Gastroesophageal sphincter (tissue), 4 donors: ENCODE data around the gene VWA7. TPM values are rescaled to one million over a fixed set of nuclear protein-coding genes. Genes with fewer than 3 reads are reported as not detected.
"Not testable (repeated sequence)": the region's sequence is repeated elsewhere in the genome, so short reads cannot be mapped to it uniquely, and the experiment has no call there.

ENCODE experiments used
- ATAC-seq: fragments of 150-250 bp; one replicate; pipeline ENCODE4 v1.9.1; 2016; ENCODE audit warnings: mild to moderate bottlenecking, moderate library complexity
- H3K27ac ChIP-seq, 4 donors: fragments of 200-600 bp; sonication (generic) in 3 of 4; 1 replicate in 3 of 4; 2 replicates in 1 of 4; pipeline ENCODE4 v1.5.1; 2016 to 2019
- H3K27me3 ChIP-seq: fragments of 200-600 bp; sonication (generic); one replicate; pipeline ENCODE4 v1.5.1; 2019
- H3K36me3 ChIP-seq, 2 donors: fragments of 200-600 bp; sonication (generic); one replicate each; pipeline ENCODE4 v1.5.1; 2019; ENCODE audit warnings: control low read depth in 1 of 2
- H3K4me1 ChIP-seq, 3 donors: fragments of 200-600 bp; sonication (generic); 1 replicate in 2 of 3; 2 replicates in 1 of 3; pipeline ENCODE4 v1.5.1; 2016 to 2019; ENCODE audit warnings: control low read depth in 2 of 3
- H3K4me3 ChIP-seq, 2 donors: fragments of 200-600 bp; sonication (generic); one replicate each; pipeline ENCODE4 v1.5.1; 2019; ENCODE audit warnings: mild to moderate bottlenecking in 1 of 2, moderate library complexity in 1 of 2
- H3K9me3 ChIP-seq, 3 donors: fragments of 200-600 bp; sonication (generic); one replicate each; pipeline ENCODE4 v1.5.1; 2017 to 2019; ENCODE audit warnings: control low read depth in 2 of 3
- CTCF ChIP-seq, 4 experiments: fragments of 200-600 bp in 2 of 4; fragments of 450-650 bp in 2 of 4; sonication (generic) in 1 of 4; IDR thresholded peaks; one replicate each; pipeline ENCODE4 v1.5.1; 2017 to 2019; ENCODE audit warnings: antibody characterized with exemption in 4 of 4, mild to moderate bottlenecking in 2 of 4, moderate library complexity in 2 of 4
- EP300 ChIP-seq: sonication (generic); formaldehyde crosslinking; IDR thresholded peaks from one replicate; pipeline ENCODE4 v1.6.1; 2017; ENCODE audit warnings: antibody characterized with exemption, mild to moderate bottlenecking
- POLR2A ChIP-seq, 2 donors: fragments of 450-650 bp; IDR thresholded peaks; one replicate each; pipeline ENCODE4 v1.6.1; 2017; ENCODE audit warnings: antibody characterized with exemption in 2 of 2, mild to moderate bottlenecking in 2 of 2, moderate library complexity in 1 of 2
- POLR2AphosphoS5 ChIP-seq: sonication (generic); formaldehyde crosslinking; IDR thresholded peaks from one replicate; pipeline ENCODE4 v1.6.1; 2017; ENCODE audit warnings: antibody characterized with exemption
- WGBS, 2 donors: methylation state at CpG; one replicate each; pipeline ENCODE4 v1.1.5; 2018; ENCODE audit warnings: low coverage in 1 of 2; 5-methylcytosine and 5-hydroxymethylcytosine counted together
- total RNA-seq, 4 donors: library from RNA; depleted of rRNA; stranded (reverse); fragments of >200 nt; gene quantifications; one replicate each; pipeline ENCODE4 v1.1.0, GENCODE V29; 2016

VWA7 gene, protein sequence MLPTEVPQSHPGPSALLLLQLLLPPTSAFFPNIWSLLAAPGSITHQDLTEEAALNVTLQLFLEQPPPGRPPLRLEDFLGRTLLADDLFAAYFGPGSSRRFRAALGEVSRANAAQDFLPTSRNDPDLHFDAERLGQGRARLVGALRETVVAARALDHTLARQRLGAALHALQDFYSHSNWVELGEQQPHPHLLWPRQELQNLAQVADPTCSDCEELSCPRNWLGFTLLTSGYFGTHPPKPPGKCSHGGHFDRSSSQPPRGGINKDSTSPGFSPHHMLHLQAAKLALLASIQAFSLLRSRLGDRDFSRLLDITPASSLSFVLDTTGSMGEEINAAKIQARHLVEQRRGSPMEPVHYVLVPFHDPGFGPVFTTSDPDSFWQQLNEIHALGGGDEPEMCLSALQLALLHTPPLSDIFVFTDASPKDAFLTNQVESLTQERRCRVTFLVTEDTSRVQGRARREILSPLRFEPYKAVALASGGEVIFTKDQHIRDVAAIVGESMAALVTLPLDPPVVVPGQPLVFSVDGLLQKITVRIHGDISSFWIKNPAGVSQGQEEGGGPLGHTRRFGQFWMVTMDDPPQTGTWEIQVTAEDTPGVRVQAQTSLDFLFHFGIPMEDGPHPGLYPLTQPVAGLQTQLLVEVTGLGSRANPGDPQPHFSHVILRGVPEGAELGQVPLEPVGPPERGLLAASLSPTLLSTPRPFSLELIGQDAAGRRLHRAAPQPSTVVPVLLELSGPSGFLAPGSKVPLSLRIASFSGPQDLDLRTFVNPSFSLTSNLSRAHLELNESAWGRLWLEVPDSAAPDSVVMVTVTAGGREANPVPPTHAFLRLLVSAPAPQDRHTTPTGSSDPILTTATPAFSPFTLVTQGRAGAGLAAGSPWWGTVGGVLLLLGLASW
- under 1 TPM; 0.12 to 0.54 (median 0.31) TPM for total RNA-seq

GRCh38 chr6:31776989-31777666 is at the start of gene VWA7:
TSS of gene VWA7 (minus strand) at chr6:31777328. CDS start at chr6:31776779, 549 bp downstream.
- no peaks in the 10 kb centered on the region for H3K9me3 ChIP-seq
- H3K4me3 ChIP-seq, result peak within 1 kb of the TSS in 1 of 2 donors; percentile 8
- peak; percentile 34 for ATAC-seq
- 5 to 80% methylated on average over 1 to 6 of the region's 15 CpGs for WGBS, 2 donors
- peaks cover 0 to 43% of the 10 kb centered on the region in 2 donors for H3K36me3 ChIP-seq
- peaks cover 0 to 14% (median 10%) of the 10 kb centered on the region in 3 donors for H3K4me1 ChIP-seq
- H3K27me3 ChIP-seq, result no peaks in the 10 kb centered on the region
- TF ChIP-seq CTCF (IDR thresholded peaks at IDR 0.05), result no peak
- peak; percentile 44 for TF ChIP-seq POLR2AphosphoS5
- TF ChIP-seq EP300, result no peak
- no peak for TF ChIP-seq POLR2A (IDR thresholded peaks at IDR 0.05)
- H3K27ac ChIP-seq, result peak within 1 kb of the TSS in 2 of 4 donors; percentile 7 to 53

GRCh38 chr6:31826793-31827285 is 49.7 kb upstream of the VWA7 start:
- H3K4me3 ChIP-seq, result peak overlapping the region; percentile 32 to 58
- no peaks in the 10 kb centered on the region for H3K36me3 ChIP-seq
- H3K9me3 ChIP-seq, result no peaks in the 10 kb centered on the region
- TF ChIP-seq POLR2AphosphoS5 (peak; percentile 34), POLR2A (IDR thresholded peaks at IDR 0.05) (peak; percentile 24 to 36), CTCF (IDR thresholded peaks at IDR 0.05) (peak in 1 of 4 experiments; percentile 5), EP300 (no peak)
- peaks cover 0 to 57% (median 26%) of the 10 kb centered on the region in 3 donors for H3K4me1 ChIP-seq
- no peaks in the 10 kb centered on the region for H3K27me3 ChIP-seq
- peak; percentile 70 for ATAC-seq
- WGBS, 2 donors, result 0% methylated on average over 1 to 8 of the region's 13 CpGs
- peak overlapping the region; percentile 89 to 98 (median 94) for H3K27ac ChIP-seq

- H3K4me3 ChIP-seq, result no peak overlapping the region
- peak overlapping the region; percentile 89 to 98 (median 94) for H3K27ac ChIP-seq
- TF ChIP-seq POLR2AphosphoS5 (no peak), EP300 (no peak), CTCF (IDR thresholded peaks at IDR 0.05) (no peak)
- no peaks in the 10 kb centered on the region for H3K36me3 ChIP-seq
- no peaks in the 10 kb centered on the region for H3K9me3 ChIP-seq
- no peaks in the 10 kb centered on the region for H3K27me3 ChIP-seq
- WGBS, 2 donors, result 55 to 63% methylated on average over 4 of the region's 4 CpGs
- no peak for ATAC-seq
- H3K4me1 ChIP-seq, result peaks cover 0 to 55% (median 21%) of the 10 kb centered on the region in 3 donors
Observed at GRCh38 chr6:31825553-31825952, 48.4 kb upstream of the VWA7 start.

DNA sequence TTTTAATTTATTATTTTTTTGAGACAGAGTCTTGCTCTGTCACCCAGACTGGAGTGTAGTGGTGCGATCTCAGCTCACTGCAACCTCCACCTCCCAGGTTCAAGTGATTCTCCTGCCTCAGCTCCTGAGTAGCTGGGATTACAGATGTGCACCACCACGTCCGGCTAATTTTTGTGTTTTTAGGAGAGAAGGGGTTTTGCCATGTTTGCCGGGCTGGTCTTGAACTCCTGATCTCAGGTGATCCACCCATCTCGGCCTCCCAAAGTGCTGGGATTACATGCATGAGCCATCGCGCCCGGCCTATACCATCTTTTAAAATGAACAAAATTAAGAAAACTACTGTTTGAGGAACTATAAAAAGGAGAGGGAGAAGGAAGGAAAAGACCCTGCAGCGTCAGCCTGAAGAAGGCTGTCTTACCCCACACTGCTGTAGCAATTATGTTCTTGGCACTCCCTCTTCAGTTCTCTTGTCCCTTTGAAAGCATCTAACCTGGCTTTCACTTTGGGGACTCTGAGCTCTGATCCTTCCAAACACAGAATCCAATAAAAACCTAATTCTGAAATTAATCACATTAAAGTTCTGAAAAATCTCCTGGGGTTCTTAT is 46.6 kb upstream of the VWA7 start:
- not testable (repeated sequence) for H3K27me3 ChIP-seq, ATAC-seq, H3K4me3 ChIP-seq, H3K9me3 ChIP-seq, H3K36me3 ChIP-seq
- Histone ChIP-seq H3K27ac (peak overlapping the region; percentile 91 to 99 (median 96)), H3K4me1 (peaks cover 0 to 72% (median 36%) of the 10 kb centered on the region in 3 donors)
- WGBS, 2 donors, result 77 to 85% methylated on average over 5 to 9 of the region's 9 CpGs
